Stimulated activated CD4-positive, alpha-beta T cell treated with anti-CD3 and anti-CD28 coated beads, Interleukin-2, amount 100 ng/mL, for 48 hours (primary cell): ENCODE measurements around the gene PDCL2.

ENCODE experiments used
- DNase-seq, 2 donors: peaks; one replicate each; pipeline ENCODE4 v3.0.0-alpha.2; 2020

The PDCL2 gene

DNA sequence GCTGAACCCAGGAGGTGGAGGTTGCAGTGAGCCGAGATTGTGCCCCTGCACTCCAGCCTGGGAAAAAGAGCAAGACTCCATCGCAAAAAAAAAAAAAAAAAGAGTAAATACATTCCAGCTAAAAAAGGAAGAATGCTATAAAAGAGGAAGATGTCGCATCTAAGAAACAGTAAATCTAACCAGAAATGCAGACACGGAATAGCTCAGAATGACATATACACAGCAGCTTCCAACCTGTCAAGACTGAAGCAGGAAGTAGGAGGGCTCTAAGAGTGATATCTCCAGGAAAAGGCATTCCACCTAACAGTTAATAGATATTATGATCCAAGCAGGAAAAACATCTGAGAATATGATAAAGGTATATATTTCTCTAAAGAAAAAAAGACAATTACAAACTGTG, 61.4 kb downstream of the PDCL2 start:
- no peak for DNase-seq

DNA sequence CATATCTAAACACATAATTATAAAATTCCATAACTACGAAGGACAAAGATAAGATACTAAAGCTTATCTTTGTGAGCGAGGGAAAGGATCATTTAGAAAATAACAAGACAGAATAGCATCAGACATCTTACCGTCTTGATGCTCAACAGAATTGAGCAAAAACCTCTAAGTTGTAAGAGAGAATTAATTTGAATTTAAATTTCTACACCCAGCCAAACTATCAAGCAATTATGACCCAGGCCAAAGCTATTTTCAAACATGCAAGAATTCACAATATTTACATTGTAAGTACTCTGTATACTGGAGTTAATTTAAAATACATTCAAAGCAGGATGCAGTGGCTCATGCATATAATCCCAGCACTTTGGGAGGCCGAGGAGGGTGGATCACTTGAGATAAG, 61.9 kb downstream of the PDCL2 start:
- DNase-seq = no peak

DNA sequence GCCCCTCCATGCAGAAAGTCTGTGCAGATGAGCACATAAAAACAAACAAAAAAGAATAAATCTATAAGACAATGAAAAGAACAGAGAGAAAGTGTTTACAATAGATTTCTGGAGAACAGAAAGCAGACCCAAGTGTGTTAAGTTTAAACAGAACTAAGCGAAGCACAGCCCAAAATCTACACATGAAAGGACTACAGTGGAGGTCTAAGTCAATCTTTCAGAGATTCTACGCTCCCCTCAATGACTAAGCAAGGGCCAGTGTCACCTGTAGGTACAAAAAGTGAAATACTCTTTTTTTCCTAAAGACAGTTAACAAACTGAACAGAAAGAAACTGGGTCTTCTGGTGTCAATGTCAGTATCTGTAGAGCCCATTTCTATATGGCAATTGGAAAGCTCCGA, 63.6 kb downstream of the PDCL2 start:
- DNase-seq = no peak

DNA sequence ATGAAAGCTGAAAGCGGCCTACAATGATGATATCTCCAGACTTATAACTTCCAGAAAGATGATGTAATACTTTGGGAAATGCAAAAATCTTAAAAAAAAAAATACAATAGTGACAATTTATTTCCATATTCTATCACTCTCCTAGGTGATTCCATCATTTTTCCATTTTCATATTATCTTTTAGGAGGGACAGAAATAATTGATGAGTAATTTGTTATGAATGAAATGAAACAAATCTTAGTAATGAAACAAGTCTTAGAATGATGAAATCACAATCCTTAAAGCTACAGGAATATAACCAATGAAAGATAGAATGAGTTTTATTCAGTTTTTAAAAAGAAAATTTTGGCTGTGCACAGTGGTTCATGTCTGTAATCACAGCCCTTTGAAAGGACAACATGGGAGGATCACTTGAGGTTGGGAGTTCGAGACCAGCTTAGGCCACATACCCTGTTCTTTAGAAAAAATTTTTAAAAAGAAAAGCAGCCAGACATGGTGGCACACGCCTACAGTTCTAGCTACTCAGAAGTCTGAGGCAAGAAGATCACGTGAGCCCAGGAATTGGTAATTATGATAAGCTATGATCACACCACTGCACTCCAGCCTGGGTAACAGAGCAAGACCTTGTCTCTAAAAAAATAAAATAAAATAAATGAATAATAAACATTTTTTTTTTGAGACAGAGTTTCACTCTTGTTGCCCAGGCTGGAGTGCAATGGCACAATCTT, 67.0 kb downstream of the PDCL2 start:
- DNase-seq = no peak

DNA sequence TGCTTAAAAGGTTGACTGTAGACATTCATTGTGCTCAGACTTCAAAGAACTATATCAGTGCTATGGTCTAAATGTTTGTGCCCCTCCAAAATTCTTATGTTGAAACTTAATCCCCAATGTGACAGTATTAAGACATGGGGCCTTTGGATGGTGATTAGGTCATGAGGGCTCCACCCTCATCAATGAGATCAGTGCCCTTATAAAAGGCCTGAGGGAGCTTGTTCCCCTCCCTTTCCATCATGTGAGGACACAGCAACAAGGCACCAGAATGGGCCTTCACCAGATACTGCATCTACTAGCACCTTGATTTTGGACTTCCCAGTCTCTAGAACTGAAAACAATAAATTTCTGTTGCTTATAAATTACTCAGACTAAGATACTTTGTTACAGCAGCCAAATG, 73.6 kb downstream of the PDCL2 start:
- no peak for DNase-seq

DNA sequence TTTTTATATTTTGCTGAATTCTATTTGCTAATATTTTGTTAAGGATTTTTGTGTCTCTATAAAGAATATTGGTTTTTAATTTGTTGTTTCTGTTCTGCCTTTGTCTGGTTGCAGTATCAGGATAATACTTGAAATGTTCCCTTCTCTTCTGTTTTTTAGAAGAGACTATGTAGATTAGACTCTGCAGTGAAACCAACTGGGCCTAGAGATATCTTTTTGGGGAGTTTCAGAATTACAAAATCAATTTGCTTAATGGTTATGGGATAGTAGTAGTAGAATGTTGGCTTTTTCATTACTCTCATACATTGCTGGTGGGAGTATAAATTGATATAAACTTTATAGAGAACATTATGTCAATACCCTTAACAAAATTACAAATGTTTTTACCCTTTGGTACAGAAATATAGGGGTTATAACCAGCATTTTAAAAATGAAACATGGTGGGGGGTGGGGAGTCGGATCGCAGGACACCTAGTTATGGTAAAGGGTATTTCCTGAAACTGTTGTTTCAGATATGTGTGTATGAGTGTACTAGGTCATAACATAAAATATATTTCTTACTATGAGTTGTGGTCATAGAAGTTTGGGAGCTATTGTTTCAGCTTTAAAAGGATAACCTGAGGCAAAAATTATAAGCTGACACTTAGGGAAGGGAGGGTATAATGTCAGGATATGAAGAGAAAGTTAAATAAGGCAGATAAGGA, 74.4 kb downstream of the PDCL2 start:
- DNase-seq = no peak

DNA sequence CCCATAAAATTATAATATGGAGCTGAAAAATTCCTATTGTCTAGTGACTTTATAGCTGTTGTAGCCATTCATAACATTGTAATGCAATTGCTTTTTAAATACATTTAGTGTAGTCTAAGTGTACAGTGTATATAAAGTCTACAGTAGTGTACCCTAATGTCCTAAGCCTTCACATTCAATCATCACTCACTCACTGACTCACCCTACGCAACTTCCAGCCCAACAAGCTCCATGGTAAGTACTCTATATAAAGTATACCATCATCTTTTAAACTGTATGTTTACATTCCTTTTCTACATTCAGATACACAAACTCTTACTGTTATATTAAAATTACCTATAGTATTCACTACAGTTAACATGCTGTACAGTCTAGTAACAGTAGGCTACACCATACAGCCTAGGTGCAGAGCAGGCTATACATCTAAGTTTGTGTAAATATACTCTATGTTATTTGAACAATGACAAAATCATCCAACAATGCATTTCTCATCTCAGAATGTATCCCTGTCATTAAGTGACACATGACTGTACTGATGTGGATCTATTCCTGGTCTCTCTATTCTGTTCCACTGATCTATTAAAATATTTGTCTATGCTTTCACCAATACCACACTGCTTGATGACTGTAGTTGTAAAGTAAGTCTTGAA, 79.0 kb downstream of the PDCL2 start:
- no peak for DNase-seq

DNA sequence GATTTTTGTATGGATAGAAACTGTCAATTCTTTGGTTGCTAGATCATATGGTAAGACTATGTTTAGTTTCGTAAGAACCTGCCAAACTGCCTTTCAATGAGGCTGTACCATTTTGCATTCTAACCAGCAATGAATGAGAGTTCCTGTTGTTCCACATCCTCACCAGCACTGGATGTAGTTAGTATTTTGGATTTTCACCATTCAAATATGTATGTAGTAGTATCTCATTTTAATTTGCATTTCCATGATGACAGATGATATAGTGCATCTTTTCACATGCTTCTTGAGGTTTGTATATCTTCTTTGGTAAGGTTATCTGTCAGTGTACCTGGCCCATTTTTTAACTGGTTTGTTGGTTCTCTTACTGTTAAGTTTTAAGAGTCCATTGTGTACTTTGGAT, 80.0 kb downstream of the PDCL2 start:
- DNase-seq = no peak

DNA sequence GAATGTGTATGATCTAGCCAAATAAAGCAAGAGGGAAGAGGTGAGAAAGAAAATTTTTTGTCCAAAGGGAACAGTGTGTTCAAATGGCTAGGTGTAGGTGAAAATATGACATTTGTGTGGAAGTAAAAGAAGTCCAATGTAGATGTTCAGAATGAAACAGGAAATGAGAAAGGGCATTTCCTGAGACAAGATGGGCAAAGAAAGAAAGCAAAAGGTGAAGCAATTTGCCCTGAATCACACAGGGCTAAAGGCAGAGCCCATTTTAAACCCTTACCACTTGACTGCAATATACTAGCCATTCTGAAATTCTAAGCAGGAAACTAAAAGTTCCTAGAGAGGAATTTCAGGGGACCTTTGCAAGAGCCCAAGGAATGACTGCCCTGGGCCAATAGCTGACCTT, 81.4 kb downstream of the PDCL2 start:
- DNase-seq = no peak

DNA sequence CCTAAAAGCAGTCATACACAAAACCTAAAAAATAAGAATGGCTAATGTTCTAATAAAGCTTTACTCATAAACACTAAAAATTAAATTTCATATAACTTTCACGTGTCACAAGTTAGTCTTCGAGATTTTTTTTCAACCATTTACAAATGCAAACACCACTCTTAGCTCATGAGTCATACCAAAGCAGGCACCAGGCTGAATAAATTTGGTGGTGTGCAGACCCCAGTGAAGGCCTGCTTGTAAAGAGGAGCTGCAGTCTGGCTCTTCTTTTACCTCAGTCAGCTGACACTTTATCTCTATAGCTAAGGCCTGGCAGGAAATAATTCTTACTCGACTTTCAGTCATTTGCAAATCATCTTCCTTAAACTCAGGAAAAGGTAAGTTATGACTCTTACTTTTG, 82.8 kb downstream of the PDCL2 start:
- no peak for DNase-seq

DNA sequence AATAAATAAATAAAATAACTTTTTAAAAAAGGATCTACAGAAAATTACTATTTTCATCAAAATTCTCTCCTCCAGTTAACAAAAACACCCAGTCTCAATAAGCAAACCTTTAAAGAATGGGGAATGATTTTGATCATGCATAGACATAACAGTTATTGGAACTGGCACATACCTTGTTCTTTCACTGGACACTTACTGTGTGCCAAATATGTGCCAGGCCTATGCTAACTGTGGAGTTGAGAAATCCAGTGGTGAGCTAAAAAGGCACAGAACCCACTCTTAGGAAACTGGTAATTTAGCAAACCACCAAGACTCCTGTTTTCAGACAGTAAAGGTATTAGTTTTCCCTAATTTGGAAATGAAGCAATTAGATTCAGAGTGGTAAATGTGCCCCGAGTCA, 84.4 kb downstream of the PDCL2 start:
- DNase-seq = no peak
